Limb (tissue), 2 donors: ENCODE results near the gene PARD3B.

Experiments used
- DNase-seq, 2 donors: peaks; one replicate each; pipeline ENCODE4 v3.0.0-alpha.2; 2016; ENCODE audit errors: extremely low spot score in 2 of 2

Gene PARD3B

GRCh38 chr2:204590063-204590462 is 44.8 kb downstream of the PARD3B start:
- DNase-seq: no peak

GRCh38 chr2:204591225-204591624 is 46.0 kb downstream of the PARD3B start:
- no peak for DNase-seq

GRCh38 chr2:204604061-204604460 is 58.8 kb downstream of the PARD3B start:
- no peak for DNase-seq

- DNase-seq: peak in 1 of 2 donors; percentile 34
Measured at GRCh38 chr2:204608237-204608939, 63.1 kb downstream of the PARD3B start.

- DNase-seq: no peak
Measured at GRCh38 chr2:204611017-204611631, 65.8 kb downstream of the PARD3B start.

GRCh38 chr2:204611764-204612163 is 66.5 kb downstream of the PARD3B start:
- no peak for DNase-seq

- DNase-seq: no peak
Measured at GRCh38 chr2:204613635-204614034, 68.4 kb downstream of the PARD3B start.

GRCh38 chr2:204615456-204615855 is 70.2 kb downstream of the PARD3B start:
- DNase-seq: no peak

GRCh38 chr2:204625135-204625534 is 79.9 kb downstream of the PARD3B start:
- DNase-seq: no peak

- DNase-seq: peak in 1 of 2 donors; percentile 18
Measured at GRCh38 chr2:204628926-204629712, 83.8 kb downstream of the PARD3B start.

GRCh38 chr2:204632410-204632809 is 87.1 kb downstream of the PARD3B start:
- no peak for DNase-seq

- DNase-seq: no peak
Measured at GRCh38 chr2:204634564-204634963, 89.3 kb downstream of the PARD3B start.

GRCh38 chr2:204635478-204635877 is 90.2 kb downstream of the PARD3B start:
- DNase-seq: no peak

- no peak for DNase-seq
Measured at GRCh38 chr2:204638471-204639194, 93.4 kb downstream of the PARD3B start.

GRCh38 chr2:204643326-204643725 is 98.1 kb downstream of the PARD3B start:
- DNase-seq: no peak

- no peak for DNase-seq
Measured at GRCh38 chr2:204645018-204645773, 99.9 kb downstream of the PARD3B start.

- no peak for DNase-seq
Measured at GRCh38 chr2:204647626-204648025, 102.4 kb downstream of the PARD3B start.

GRCh38 chr2:204650611-204651010 is 105.3 kb downstream of the PARD3B start:
- no peak for DNase-seq

GRCh38 chr2:204652063-204652462 is 106.8 kb downstream of the PARD3B start:
- no peak for DNase-seq

- DNase-seq: no peak
Measured at GRCh38 chr2:204654669-204655068, 109.4 kb downstream of the PARD3B start.

GRCh38 chr2:204655101-204655500 is 109.8 kb downstream of the PARD3B start:
- no peak for DNase-seq
